NCI-H2029 treated with DMSO at 0.1 percent for 48 hours (cell line): Measurements from ENCODE around the gene CLIC4.
"Not testable (repeated sequence)": the region's sequence is repeated elsewhere in the genome, so short reads cannot be mapped to it uniquely, and the experiment has no call there.

Source experiments
- DNase-seq: peaks from one replicate; lab custom pipeline; 2025; lab: John Stamatoyannopoulos, UW

CLIC4 gene

DNA sequence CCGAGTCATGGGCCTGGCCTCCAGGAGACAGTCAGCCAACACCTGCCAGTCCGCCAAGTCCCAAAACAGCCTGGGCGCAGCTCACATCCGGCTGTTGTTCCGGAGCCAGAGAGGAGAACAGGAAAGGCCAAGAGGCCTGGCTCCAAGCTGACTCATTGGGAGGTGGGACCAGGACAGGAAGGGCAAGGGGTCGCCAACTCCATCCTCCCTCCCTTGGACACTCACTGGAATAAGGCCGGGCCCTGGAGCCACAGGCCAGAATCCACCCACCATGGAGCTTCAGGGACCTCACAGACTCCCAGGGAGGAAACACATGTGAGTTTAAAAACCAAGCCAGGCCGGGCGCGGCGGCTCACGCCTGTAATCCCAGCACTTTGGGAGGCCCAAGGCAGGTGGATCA lies 25.1 kb upstream of the CLIC4 start:
- DNase-seq, result no peak

DNA sequence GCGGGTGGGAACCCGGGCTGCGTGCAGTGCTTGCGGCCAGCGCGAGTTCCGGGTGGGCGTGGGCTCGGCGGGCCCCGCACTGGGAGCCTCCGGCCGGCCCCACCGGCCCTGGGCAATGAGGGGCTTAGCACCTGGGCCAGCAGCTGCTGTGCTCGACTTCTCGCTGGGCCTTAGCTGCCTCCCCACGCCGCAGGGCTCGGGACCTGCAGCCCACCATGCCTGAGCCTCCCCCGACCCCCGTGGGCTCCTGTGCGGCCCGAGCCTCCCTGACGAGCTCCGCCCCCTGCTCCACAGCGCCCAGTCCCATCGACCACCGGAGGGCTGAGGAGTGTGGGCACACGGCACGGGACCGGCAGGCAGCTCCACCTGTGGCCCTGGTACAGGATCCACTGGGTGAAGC lies 23.7 kb upstream of the CLIC4 start:
- DNase-seq, result no peak

DNA sequence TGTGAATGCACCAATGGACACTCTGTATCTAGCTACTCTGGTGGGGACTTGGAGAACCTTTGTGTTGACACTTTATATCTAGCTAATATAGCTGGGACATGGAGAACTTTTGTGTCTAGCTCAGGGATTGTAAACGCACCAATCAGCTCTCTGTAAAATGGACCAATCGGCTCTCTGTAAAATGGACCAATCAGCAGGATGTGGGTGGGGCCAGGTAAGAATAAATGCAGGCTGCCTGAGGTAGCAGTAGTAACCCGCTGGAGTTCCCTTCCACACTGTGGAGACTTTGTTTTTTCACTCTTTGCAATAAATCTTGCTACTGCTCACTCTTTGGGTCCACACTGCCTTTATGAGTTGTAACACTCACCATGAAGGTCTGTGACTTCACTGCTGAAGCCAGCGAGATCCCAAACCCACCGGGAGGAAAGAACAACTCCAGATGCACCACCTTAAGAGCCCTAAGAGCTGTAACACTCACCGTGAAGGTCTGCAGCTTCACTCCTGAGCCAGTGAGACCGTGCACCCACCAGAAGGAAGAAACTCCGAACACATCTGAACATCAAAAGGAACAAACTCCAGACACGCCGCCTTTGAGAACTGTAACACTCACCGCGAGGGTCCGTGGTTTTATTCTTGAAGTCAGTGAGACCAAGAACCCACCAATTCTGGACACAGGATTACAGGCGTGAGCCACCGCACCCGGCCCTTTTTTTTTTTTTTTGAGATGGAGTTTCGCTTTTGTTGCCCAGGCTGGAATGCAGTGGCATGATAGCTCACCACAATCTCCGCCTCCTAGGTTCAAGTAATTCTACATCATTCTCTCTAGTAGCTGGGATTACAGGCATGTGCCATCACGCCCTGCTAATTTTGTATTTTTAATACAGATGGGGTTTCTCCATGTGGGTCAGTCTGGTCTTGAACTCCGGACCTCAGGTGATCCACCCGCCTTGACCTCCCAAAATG lies 22.9 kb upstream of the CLIC4 start:
- DNase-seq, result not testable (repeated sequence)

DNA sequence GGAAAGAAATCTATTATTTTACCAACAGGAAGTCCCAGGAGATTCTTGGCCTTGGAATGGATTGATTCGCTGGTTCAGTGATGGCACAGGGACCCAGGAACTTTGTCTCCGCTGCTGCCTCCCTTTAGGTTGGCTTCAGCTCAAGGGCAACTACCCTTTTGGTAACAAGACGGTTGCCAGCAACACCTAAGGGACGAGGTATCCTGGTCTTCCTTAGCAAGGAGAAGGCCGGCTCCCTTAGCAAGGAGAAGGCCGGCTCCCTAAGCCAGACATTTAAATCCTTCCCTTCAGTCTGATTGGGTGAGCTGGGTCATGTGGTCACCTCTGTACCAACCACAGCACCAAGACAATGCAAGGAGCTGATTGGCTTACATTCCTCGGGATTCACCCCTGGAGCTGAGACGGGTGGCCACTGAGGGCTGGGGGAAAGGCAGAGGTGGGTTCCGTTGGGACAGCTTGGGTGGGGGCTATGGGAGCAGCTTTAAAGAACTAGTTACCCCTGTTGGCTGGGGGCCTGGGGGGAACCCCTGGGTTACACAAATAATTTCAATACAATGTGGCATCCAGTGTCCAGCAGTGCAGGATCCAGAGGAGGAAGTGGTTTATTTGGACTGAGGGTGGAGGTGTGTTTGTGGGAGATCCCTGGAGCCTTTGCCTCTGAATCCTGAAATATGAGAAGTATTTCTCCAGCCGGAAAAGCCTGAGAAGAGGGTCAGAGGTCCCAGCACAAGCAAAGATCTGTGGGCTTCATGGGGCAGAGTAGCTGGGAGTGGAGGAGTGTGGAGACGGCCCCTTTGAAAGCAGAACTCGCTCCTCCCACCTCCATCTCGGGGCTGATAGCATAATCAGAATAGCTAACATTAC lies 20.7 kb upstream of the CLIC4 start:
- DNase-seq, result peak; percentile 74

DNA sequence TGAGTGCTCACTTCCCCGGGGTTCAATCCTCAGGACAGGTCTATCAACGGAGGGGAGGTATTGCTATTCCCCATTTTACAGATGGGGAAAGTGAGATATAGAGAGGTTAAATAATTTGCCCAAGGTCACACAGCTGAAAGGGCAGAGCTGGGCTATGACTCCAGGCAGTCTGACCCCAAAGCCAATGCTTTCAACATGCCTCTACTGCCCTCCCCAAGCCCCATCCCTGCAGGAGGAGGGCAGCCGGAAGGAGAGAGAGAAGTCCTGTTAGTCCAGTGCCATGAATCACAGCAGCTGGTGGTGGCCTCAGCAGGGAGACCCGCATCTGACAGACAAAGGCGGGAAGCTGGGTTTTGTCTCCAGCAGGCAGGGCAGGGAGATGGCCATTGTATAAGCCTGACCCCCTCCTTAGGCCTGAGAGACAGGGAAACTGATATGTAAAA lies 20.0 kb upstream of the CLIC4 start:
- DNase-seq, result no peak

DNA sequence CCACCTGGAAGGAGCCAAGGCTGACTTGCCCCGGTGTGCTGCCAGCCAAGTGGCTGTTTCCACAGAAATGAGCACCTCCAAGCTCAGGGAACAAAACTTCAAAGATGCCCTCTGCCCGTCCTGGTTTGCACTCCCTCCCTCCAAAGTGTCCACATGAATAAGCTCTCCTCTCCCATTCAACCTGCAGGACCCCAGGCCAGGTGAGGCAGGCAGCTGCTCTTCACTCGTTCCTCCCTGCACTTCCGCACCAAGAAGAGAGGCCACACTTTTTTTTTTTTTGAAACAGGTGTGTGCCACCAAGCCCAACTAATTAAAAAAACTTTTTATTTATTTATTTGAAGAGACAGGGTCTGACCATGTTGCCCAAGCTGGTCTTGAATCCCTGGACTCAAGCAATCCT lies 18.5 kb upstream of the CLIC4 start:
- no peak for DNase-seq

DNA sequence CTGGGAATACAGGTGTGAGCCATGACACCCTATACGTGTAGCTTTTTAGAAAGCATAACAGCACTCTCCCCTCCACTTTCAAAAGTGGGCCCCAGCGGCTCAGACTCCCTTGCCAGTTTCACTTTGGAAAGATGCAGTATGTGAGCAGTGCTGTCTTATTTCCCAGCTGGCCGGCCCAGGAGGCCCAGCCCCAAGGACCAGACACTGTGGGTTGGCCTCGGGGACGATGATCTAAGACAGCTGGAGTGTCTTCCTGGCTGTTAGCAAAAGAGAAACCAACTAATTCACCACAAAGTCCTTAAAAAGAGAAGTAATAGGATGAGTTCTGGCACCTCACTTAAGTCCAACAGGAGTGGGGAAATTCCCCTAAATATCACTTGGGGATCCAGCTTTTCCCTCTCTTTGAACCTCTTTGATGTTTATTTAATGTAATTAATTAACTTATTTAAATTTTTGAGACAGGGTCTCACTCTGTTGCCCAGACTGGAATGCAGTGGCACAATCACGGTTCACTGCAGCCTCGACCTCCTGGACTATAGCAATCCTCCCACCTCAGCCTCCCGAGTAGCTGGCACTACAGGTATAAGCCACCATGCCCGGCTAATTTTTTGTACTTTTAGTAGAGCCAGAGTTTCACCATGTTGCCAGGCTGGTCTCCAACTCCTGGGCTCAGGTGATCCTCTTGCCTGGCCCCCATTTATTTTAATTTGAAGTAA lies 17.6 kb upstream of the CLIC4 start:
- no peak for DNase-seq

DNA sequence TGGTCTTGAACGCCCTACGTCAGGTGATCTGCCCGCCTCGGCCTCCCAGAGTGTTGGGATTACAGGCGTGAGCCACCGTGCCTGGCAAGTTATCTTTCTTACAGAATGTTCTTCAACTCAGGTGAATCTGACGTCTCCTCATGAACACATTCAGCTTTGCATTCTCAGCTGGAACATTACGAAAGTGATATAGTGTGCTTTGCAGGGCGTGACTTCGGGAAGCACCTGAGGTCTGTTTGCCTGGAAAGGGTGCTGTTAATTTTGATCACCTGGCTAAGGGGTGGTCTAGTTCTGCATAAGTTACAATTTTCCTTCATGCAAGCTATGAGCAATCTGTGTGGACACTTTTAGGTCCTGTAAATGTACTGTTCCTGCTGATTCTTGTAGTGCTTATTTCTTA lies 16.3 kb upstream of the CLIC4 start:
- DNase-seq, result no peak

DNA sequence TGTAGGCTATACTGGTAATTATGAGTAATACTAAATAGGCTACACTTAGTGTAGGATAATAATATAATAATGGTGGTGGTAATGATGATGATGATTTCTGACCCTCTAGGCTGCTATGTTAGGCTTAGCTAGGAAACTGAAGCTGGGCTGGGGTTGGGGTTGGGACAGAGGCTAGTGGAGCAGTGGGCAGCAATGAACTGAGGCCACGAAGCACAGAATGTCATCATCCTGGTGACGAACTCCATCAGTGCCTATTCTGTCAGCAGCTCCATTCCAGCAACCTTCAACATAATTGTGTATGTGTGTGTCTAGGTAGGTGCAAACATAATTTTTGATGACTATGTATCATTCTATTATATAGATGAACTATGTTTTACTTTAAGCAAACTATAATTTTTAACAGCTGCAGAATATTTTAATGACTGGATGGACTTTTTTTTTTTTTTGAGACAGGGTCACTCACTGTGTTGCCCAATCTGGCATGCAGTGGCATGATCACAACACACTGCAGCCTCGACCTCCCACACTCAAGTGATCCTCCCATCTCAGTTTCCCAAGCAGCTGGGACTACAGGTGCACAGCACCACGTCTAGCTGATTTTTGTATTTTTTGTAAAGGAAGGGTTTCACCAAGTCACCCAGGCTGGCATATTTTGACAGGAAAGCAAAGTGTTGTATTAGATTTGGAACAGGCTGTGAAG lies 12.9 kb upstream of the CLIC4 start:
- no peak for DNase-seq

DNA sequence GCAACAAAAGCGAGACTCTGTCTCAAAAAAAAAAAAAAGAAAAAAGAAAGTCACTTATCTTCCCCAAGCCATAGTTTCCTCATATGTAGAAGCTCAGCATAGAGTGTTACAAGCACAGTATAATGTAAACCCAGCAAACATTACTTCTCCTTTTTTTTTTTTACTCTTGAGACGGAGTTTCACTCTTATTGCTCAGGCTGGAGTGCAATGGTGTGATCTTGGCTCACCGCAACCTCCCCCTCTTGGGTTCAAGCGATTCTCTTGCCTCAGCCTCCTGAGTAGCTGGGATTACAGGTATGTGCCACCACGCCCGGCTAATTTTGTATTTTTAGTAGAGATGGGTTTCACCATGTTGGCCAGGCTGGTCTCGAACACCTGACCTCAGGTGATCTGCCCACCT lies 11.9 kb upstream of the CLIC4 start:
- DNase-seq, result not testable (repeated sequence)

DNA sequence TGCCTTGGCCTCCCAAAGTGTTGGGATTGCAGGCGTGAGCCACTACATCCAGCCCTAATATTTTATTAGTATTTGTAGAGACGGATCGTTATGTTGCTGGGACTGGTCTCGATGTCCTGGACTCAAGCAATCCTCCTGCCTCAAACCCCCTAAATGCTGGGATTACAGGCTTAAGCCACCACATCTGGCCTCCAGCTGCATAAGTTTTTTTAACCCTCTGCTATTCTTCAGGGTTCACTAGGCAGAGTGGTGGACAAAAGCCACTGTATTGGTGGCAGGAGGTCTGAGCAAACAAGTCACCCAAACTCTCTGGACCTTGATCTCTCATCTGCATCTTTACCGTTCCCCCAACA lies 10.1 kb upstream of the CLIC4 start:
- DNase-seq, result no peak

DNA sequence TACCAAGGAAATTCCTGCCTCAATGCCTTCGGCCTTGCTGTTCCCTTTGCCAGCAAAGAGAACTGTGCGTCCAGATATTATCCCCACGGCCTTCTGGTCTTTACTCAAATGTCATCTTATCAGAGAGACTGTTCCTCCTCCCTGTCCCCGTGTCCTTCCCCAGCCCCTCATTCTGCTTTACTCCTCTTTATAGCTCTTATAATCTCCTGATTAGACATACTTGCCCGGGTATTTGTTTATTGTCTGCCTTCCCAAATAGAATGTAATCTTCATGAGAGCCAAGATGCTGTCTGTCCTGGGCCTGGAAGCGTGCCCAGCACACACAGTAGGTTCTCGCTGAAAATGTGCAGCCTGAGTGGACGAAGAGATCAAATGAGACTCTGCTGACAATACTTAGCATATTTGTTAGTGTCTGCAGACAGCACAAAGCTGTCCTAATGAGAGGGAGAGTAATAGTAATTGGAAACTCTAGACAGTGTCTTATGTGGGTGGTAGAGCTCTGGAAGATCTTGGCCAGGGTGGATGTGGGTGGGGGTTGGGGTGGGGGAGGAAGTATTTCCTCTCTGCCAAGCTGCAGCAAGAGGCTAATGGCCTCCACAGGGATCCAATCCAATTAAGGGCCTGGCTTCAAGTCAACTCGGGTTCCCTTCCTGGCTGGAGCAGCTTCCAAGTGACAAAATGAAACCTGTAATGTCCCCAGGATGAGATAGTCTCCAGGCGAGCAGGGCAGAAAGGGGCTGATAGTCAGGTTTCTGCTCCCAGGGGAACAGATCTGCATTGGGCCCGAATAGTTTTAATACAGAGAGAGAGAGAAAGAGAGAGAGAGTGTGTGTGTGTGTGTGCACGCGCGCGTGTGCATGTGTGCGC lies 9.5 kb upstream of the CLIC4 start:
- DNase-seq, result no peak

DNA sequence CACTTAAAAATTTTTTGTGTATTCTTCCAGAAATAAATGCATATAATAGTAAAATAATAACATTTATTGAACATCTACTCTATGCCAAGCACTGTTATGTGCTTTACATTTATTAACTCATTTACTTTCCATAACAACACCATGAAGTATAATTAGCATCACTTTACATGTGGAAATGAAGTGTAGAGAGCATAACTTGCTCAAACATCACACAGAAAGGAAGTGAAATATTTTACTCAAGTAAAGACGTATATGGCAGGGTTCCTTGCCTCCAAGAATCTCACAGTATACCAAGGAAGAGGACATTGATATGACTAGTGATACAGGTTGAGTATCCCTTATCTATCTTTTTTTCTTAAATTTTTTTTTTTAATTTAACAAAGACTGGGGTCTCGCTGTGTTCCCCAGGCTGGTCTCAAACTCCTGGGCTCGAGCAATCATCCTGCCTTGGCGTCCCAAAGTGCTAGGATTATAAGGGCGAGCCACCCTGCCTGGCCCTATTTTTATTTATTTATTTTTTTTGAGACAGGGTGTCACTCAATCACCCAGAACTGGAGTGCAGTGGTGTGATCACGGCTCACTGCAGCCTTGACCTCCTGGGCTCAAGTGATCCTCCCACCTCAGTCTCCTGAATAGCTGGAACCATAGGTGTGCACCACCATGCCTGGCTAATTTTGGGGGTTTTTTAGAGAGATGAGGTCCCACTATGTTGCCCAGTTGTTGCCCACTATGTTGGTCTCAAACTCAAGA lies 7.7 kb upstream of the CLIC4 start:
- no peak for DNase-seq

DNA sequence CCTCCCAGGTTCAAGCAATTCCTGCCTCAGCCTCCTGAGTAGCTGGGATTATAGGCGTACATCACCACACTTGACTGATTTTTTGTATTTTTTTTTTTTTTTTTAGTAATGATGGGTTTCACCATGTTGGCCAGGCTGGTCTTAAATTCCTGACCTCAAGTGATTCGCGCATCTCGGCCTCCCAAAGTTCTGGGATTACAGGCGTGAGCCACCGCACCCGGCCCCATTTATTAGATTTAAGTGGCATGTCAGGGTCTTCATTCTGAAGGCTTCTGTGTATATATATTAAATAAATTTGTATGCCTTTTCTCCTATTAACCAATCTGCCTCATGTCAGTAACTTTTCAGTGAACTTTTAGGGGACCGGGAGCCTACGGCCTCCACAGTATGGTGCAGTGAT lies 6.0 kb upstream of the CLIC4 start:
- no peak for DNase-seq

DNA sequence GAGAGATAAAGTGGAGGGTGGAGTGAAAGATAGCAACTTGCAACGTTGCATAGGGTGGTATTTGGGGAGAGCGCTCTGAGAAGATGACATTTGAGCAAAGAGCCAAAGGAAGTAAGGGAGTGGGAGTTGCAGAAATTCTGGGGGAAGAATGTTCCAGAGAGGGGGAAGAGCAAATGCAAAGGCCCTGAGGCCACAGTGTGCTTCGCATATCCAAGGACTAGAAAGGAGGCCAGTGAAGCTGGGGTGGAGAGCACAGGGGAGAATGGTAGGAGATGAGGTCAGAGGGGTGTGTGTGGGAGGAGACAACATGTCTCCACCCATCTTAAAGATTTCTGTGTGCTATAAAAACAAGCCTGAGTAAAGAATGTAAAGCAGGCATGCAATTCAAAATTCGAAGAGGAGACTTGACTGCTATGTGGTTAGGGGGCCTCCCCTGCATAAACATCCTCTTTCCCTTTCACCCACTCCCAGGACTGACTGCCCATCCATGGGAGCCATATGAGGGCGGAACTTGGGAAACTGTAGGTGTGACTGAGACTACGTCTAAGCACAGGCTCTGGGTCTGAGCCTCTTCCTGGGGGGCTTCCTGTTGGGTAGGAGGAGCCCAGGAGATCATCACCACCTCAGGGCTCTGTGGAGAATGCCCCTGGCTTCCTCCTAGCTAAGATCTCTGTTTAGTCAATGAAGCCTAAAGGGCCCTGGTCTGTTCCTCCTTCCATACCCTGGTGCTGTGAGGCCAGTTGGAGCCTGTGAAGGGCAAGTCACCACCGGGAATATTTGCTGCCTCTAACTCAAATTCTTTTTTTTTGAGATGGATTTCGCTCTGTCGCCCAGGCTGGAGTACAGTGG lies 2.9 kb upstream of the CLIC4 start:
- no peak for DNase-seq

DNA sequence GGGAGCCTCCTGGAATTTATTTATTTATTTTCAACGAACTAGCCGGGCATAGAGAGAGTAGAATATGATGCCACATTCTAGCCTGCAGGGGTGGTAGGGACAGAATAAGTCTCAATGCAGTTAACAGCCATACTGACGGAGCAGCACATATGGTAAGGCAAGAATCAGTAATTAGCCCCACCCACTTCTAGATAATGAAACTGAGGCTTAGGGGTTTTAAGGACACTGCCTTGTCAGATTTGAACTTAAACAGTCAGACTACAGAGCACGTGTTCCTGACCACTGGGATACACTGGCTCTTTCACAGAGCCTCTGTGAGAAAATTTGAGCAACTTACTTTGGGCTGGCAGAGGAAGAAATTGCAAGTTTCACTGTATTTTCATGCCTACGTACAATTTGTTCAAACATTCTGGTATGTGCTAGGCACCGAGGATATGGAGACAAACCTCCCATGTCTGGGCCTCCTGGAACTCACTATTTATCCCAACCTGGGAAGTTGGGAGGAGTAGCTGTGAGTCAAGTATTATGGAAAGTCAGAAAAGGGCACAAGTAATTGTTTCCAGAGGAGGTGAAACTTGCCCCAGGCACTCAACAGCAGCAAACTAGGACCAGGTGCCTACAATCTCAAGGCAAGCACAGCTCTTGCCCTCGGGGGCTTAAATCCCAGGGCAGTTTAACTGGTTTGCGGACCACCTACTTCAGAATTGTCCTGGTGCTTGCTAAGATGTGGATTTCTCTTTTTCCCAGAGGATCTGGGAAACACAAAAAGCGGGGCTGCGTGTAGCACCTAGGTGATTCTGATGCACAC lies 1.6 kb upstream of the CLIC4 start:
- no peak for DNase-seq

DNA sequence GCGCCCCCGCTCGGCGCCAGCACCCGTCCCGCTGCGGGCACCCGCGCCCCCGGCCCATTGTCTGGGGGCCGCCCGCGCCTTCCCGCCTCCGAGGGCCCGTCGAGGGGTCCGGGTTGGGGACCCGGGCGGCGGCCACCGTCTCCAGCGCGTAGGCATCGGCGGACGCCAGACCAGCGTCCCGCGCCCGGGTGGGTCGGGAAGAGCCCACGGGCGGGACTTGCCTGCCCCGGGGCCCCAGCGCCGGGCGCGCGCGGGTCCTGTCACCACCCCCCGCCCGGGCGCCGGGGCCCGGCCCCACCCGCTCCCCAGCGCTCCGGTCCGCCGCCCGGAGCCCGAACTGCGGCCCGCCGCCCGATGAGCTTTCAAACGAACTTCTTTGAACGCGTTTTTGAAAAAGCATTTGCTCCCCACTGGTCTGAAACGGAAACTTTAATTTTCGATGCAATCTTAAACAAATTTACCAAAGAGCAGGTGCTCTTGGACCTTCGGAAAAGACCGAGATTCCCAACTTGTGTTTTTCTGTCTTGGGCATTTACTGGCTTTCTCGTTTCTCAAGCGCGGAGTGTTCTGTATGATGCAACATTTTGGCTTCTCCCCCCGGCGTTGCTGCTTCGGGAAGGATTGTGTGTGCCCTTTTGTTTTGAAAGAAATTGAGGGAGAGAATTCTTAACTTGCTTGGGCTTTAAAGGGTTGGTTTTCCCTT lies 615 bp downstream of the CLIC4 start:
- no peak for DNase-seq
